Uterus (tissue), 4 donors: ENCODE measurements around the gene SCARF1. TPM values are rescaled to one million over a fixed set of nuclear protein-coding genes. Genes with fewer than 3 reads are reported as not detected.

Experiments
- DNase-seq, 2 donors: peaks; one replicate each; pipeline ENCODE4 v3.0.0-alpha.2; 2019 to 2020
- H3K27ac ChIP-seq, 2 donors: fragments of 200-600 bp; sonication (generic); 1 replicate in 1 of 2; 2 replicates in 1 of 2; pipeline ENCODE4 v1.5.1; 2016 to 2018
- H3K27me3 ChIP-seq, 2 donors: fragments of 200-600 bp; sonication (generic); one replicate each; pipeline ENCODE4 v1.5.1; 2018 to 2019; ENCODE audit warnings: control low read depth in 1 of 2
- H3K36me3 ChIP-seq, 2 donors: fragments of 200-600 bp; sonication (generic); one replicate each; pipeline ENCODE4 v1.5.1; 2019; ENCODE audit warnings: control low read depth in 1 of 2
- H3K4me1 ChIP-seq, 2 donors: fragments of 200-600 bp; sonication (generic); one replicate each; pipeline ENCODE4 v1.5.1; 2018 to 2019; ENCODE audit warnings: control low read depth in 1 of 2
- H3K4me3 ChIP-seq, 2 donors: fragments of 200-600 bp; sonication (generic); 1 replicate in 1 of 2; 2 replicates in 1 of 2; pipeline ENCODE4 v1.5.1; 2018 to 2019; ENCODE audit warnings: mild to moderate bottlenecking in 1 of 2
- H3K9me3 ChIP-seq, 2 donors: fragments of 200-600 bp; sonication (generic); one replicate each; pipeline ENCODE4 v1.5.1; 2019; ENCODE audit warnings: control low read depth in 1 of 2
- POLR2A ChIP-seq, 2 donors: fragments of 450-650 bp; IDR thresholded peaks; one replicate each; pipeline ENCODE4 v1.6.1; 2016; ENCODE audit warnings: antibody characterized with exemption in 2 of 2, mild to moderate bottlenecking in 1 of 2, moderate library complexity in 1 of 2
- intact Hi-C: fragments of 100-400 bp; cut with DNase I; formaldehyde crosslinking; loops from one replicate; pipeline ENCODE4 v1.15.1; 2023; ENCODE audit warnings: low total_unique reads
- total RNA-seq, 4 donors: library from RNA; depleted of rRNA in 3 of 4; stranded (reverse); fragments of >200 nt in 3 of 4; gene quantifications; one replicate each; pipeline versions ENCODE4 v1.1.0 to v1.2.4, GENCODE V29; 2014 to 2023
- TF ChIP-seq, protein P1 (sequence below), 4 experiments: fragments of 200-600 bp in 2 of 4; fragments of 450-650 bp in 2 of 4; sonication (generic) in 2 of 4; IDR thresholded peaks; one replicate each; pipeline ENCODE4 v1.5.1; 2016 to 2019; ENCODE audit warnings: antibody characterized with exemption in 4 of 4, mild to moderate bottlenecking in 2 of 4, moderate library complexity in 1 of 4
- donor health status: DM: yes; HTN: yes; CAD: no.

The SCARF1 gene
- total RNA-seq, 4 donors from 2014 or later, result 4.4 to 33.2 (median 14.2) TPM

DNA sequence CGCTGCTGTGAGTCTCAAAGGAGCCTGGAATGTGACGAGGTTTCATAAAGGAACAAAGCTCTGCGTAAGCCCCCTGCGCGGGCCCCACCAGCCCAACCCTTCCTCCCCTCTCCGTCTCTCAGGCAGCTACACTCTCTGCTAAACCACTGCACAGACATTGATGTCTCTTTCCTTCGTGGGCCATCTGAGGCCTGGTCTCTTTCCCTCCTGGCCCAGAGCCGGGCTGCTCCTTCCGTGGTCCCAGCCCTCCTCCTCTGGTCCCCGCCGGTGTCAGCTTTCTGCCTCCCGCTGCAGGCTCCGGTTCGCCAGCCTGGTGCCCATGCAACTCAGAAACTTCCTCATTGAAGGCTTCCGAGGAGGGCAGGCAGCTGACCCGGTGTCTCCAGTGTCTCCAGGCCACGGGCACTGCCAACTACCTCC is 7.4 kb downstream of the SCARF1 start:
- Histone ChIP-seq H3K36me3 (no peaks in the 10 kb centered on the region), H3K4me1 (no peaks in the 10 kb centered on the region), H3K4me3 (no peak overlapping the region), H3K27ac (no peak overlapping the region), H3K9me3 (no peaks in the 10 kb centered on the region), H3K27me3 (no peaks in the 10 kb centered on the region)
- DNase-seq, result no peak
- intact Hi-C loops, result loop anchor here (5.0 kb wide), 1 partner anchor 66 kb away; no protein-coding TSS in a partner anchor
- no peak for TF ChIP-seq POLR2A (IDR thresholded peaks at IDR 0.05)
- TF ChIP-seq, protein P1, sequence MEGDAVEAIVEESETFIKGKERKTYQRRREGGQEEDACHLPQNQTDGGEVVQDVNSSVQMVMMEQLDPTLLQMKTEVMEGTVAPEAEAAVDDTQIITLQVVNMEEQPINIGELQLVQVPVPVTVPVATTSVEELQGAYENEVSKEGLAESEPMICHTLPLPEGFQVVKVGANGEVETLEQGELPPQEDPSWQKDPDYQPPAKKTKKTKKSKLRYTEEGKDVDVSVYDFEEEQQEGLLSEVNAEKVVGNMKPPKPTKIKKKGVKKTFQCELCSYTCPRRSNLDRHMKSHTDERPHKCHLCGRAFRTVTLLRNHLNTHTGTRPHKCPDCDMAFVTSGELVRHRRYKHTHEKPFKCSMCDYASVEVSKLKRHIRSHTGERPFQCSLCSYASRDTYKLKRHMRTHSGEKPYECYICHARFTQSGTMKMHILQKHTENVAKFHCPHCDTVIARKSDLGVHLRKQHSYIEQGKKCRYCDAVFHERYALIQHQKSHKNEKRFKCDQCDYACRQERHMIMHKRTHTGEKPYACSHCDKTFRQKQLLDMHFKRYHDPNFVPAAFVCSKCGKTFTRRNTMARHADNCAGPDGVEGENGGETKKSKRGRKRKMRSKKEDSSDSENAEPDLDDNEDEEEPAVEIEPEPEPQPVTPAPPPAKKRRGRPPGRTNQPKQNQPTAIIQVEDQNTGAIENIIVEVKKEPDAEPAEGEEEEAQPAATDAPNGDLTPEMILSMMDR (IDR thresholded peaks at IDR 0.05), result no peak

DNA sequence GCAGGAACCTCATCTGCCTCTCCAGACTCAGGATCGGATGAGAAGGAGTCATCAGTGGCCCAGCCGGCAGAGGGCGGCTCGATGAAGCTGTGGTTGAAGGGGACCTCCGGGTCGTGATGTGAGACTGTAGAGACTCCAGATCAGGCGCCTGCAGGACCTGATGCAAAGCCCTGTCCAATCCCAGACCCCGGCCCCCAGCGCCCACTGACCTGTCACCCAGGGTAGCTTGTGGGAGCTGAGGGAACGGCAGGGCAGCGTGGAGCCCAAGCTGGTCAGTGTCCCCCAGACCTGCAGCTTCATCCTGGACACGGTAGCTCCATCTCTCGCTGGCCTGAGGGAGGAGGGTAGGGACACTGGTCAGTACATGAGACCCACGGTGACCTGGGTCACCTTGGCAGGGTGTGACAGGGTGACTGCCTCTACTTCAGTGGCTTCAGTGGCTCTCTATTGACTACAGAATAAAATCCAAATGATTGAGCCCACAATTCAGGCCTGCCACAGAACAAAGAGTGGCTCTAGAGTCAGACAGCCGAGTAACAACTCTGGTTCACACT is 8.7 kb downstream of the SCARF1 start:
- Histone ChIP-seq H3K27me3 (no peaks in the 10 kb centered on the region), H3K4me1 (no peaks in the 10 kb centered on the region), H3K36me3 (no peaks in the 10 kb centered on the region), H3K9me3 (no peaks in the 10 kb centered on the region), H3K27ac (no peak overlapping the region), H3K4me3 (no peak overlapping the region)
- no peak for DNase-seq
- intact Hi-C loops, result loop anchor here (5.0 kb wide), 1 partner anchor 65 kb away; no protein-coding TSS in a partner anchor
- TF ChIP-seq POLR2A (IDR thresholded peaks at IDR 0.05), result no peak
- TF ChIP-seq, protein P1 (IDR thresholded peaks at IDR 0.05), result no peak

GRCh38 chr17:1635675-1636465 is 9.7 kb downstream of the SCARF1 start:
- Histone ChIP-seq H3K27ac (no peak overlapping the region), H3K27me3 (no peaks in the 10 kb centered on the region), H3K36me3 (no peaks in the 10 kb centered on the region), H3K9me3 (no peaks in the 10 kb centered on the region), H3K4me3 (no peak overlapping the region), H3K4me1 (no peaks in the 10 kb centered on the region)
- no peak for DNase-seq
- TF ChIP-seq, protein P1 (IDR thresholded peaks at IDR 0.05), result no peak
- TF ChIP-seq POLR2A (IDR thresholded peaks at IDR 0.05), result no peak
- intact Hi-C loops, result loop anchor here (5.0 kb wide), 1 partner anchor 64 kb away; no protein-coding TSS in a partner anchor

DNA sequence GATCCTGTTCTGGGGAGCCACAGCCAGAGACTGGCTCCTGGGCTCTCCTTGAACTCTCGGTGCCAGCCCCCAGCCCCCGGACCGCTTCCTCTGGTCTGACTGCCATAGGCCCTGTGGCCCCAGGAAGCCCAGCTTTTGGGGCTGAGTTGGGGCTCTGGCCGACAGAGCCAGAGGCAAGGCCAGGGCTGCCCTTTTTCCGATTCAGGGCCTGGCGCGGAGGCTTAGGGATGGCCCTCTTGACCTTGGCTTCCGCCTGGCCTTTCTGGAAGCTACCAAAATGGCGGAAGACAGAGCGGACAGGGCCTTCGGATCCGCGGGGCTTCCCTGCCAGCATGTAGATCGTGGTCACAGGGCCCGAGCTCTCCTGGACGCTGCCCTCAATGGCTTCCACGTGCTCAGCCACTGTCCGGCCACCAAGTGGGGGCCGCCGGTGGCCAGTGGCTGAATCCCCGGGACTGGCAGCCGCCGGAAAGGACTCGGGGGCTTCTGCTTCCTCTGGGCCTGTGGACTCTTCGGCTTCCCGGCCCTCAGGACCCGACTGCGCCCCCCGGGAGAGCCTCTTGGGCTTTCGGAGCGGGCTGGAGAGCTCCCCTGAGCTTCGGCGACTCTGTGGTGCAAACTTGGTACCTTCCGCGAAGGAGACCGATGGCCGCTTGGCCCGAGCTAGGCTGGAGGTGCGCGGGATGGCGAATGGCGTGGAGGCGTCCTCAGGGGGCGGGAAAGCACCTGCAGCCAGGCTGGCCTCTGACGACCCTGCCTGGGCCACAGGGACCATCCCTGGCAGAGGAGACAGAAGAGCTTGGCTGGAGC is 10.5 kb downstream of the SCARF1 start:
- Histone ChIP-seq H3K9me3 (no peaks in the 10 kb centered on the region), H3K4me1 (no peaks in the 10 kb centered on the region), H3K4me3 (no peak overlapping the region), H3K27me3 (no peaks in the 10 kb centered on the region), H3K27ac (no peak overlapping the region), H3K36me3 (no peaks in the 10 kb centered on the region)
- TF ChIP-seq, protein P1 (IDR thresholded peaks at IDR 0.05), result no peak
- no peak for TF ChIP-seq POLR2A (IDR thresholded peaks at IDR 0.05)
- no peak for DNase-seq
- intact Hi-C loops, result loop anchor here (5.0 kb wide), 1 partner anchor 63 kb away; no protein-coding TSS in a partner anchor
